Retinal pigment epithelial cell (primary cell): ENCODE results near the gene FOXP1.
A peak's percentile ranks its signal among the peaks of the same experiment; 100 is the strongest.

Experiments used
- DNase-seq: peaks from one replicate; pipeline ENCODE4 v3.0.0-alpha.2; 2010; ENCODE audit warnings: low read depth
- H3K4me3 ChIP-seq: 2 replicates; pipeline ENCODE4 v1.5.1; 2011; ENCODE audit warnings: mild to moderate bottlenecking, low read length, control low read depth, moderate library complexity
- CTCF ChIP-seq: conservative IDR thresholded peaks from 2 replicates; pipeline ENCODE4 v1.5.1; 2011; ENCODE audit warnings: low read depth, low read length, control low read depth, inconsistent platforms

FOXP1 gene

GRCh38 chr3:71463617-71464016 lies 119.9 kb downstream of the FOXP1 start:
- H3K4me3 ChIP-seq = no peak overlapping the region
- no peak for TF ChIP-seq CTCF
- DNase-seq = no peak

GRCh38 chr3:71462586-71462985 lies 120.9 kb downstream of the FOXP1 start:
- TF ChIP-seq CTCF = no peak
- no peak for DNase-seq

GRCh38 chr3:71461749-71462483 lies 121.6 kb downstream of the FOXP1 start:
- TF ChIP-seq CTCF = no peak

More at GRCh38 chr3:71462586-71462985, 120.9 kb downstream of the FOXP1 start:
- no peak overlapping the region for H3K4me3 ChIP-seq

GRCh38 chr3:71461114-71461513 lies 122.4 kb downstream of the FOXP1 start:
- no peak overlapping the region for H3K4me3 ChIP-seq
- no peak for DNase-seq
- TF ChIP-seq CTCF = no peak

More at GRCh38 chr3:71461749-71462483, 121.6 kb downstream of the FOXP1 start:
- peak; percentile 35 for DNase-seq
- H3K4me3 ChIP-seq = no peak overlapping the region

- DNase-seq = no peak
- H3K4me3 ChIP-seq = no peak overlapping the region
- TF ChIP-seq CTCF = no peak
Observed at GRCh38 chr3:71458895-71459294, 124.6 kb downstream of the FOXP1 start.

GRCh38 chr3:71456826-71457225 lies 126.7 kb downstream of the FOXP1 start:
- no peak overlapping the region for H3K4me3 ChIP-seq
- no peak for TF ChIP-seq CTCF
- no peak for DNase-seq

- H3K4me3 ChIP-seq = no peak overlapping the region
- TF ChIP-seq CTCF = no peak
- no peak for DNase-seq
Observed at GRCh38 chr3:71456156-71456555, 127.4 kb downstream of the FOXP1 start.
